OCI-LY3 (cell line): ENCODE measurements around the gene DUSP9.

Source experiments
- H2AFZ ChIP-seq: fragments of 200-600, 300-600 bp; shearing (Covaris generic); 2 replicates; pipeline ENCODE4 v1.6.0; 2014; ENCODE audit warnings: antibody characterized with exemption, low read depth, low read length
- H3K27ac ChIP-seq: fragments of 200-600, 300-600 bp; sonication (generic); 2 replicates; pipeline ENCODE4 v1.5.1; 2014; ENCODE audit warnings: mild to moderate bottlenecking, low read length, moderate library complexity, mixed read lengths
- H3K27me3 ChIP-seq: fragments of 200-600, 300-600 bp; sonication (generic); 2 replicates; pipeline ENCODE4 v1.6.1; 2014; ENCODE audit warnings: low read depth, low read length, mixed read lengths
- H3K36me3 ChIP-seq: fragments of 200-600, 300-600 bp; sonication (generic); replicated peaks from 2 replicates; pipeline ENCODE3; 2014; ENCODE audit warnings: low read depth, low read length, mixed read lengths
- H3K4me1 ChIP-seq: fragments of 300-600, 200-600 bp; sonication (generic); 2 replicates; pipeline ENCODE4 v1.6.1; 2014; ENCODE audit warnings: low read length, mixed read lengths
- H3K4me2 ChIP-seq: fragments of 200-600, 300-600 bp; sonication (generic); 2 replicates; pipeline ENCODE4 v1.6.1; 2014; ENCODE audit warnings: low read length, mixed read lengths
- H3K4me3 ChIP-seq: fragments of 300-600, 200-600 bp; sonication (generic); 2 replicates; pipeline ENCODE4 v1.5.1; 2014; ENCODE audit warnings: antibody characterized with exemption, mild to moderate bottlenecking, low read length, moderate library complexity
- H3K79me2 ChIP-seq: fragments of 300-600, 200-600 bp; shearing (Covaris generic); 2 replicates; pipeline ENCODE4 v1.6.1; 2014; ENCODE audit warnings: mild to moderate bottlenecking, low read length, mixed read lengths
- H3K9ac ChIP-seq: fragments of 300-600, 200-600 bp; shearing (Covaris generic); 2 replicates; pipeline ENCODE4 v1.6.0; 2014; ENCODE audit warnings: mild to moderate bottlenecking, low read length, moderate library complexity
- H3K9me3 ChIP-seq: fragments of 200-600, 300-600 bp; shearing (Covaris generic); 2 replicates; pipeline ENCODE4 v1.6.1; 2014; ENCODE audit warnings: low read length, mixed read lengths; ENCODE audit not compliant: insufficient read depth
- H4K20me1 ChIP-seq: fragments of 200-600, 300-600 bp; sonication (generic); 2 replicates; pipeline ENCODE4 v1.6.1; 2016; ENCODE audit warnings: low read length, mixed read lengths; ENCODE audit not compliant: insufficient read depth
- CTCF ChIP-seq: fragments of 200-600, 300-600 bp; sonication (generic); IDR thresholded peaks from 2 replicates; pipeline ENCODE4 v1.5.1; 2014; ENCODE audit warnings: antibody characterized with exemption, low read length, low read depth
- EZH2phosphoT487 ChIP-seq: fragments of 200-600 bp; shearing (Covaris generic); IDR thresholded peaks from 2 replicates; pipeline ENCODE4 v1.6.1; 2018; ENCODE audit warnings: antibody characterized with exemption, mixed run types, low read depth

Gene DUSP9

DNA sequence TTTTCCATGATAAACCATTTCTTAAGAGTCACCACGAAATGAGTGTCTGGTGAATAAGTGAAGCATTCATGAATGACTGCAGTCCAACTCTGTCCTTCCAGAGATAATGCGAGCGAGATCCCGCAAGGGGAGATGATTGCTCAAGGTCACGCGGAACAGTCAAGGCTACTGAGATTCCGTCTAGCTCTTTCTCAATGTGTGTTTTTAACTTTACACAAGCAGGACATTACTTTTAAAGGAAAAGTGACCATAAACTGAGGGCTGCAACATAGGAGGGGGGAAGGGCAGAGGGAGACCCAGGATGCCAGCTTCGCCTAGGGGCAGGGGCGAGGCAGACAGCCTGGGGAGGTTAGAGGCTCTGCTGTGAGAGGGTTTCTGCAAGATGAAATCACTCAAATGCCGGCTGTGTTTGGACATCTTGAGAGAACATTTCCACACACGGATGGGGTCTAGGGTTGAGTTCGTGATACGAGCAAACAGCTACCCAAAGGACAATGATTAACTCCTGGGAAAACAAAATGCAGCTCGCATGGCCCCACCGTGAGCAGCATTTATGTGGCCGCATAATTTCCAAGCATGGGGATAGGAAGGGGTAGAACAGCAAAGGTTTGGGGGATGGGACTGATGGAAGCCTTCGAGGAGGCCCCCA is 24.2 kb upstream of the DUSP9 start:
- Histone ChIP-seq H3K27ac (no peak overlapping the region), H2AFZ (no peak overlapping the region), H3K9me3 (no peaks in the 10 kb centered on the region), H4K20me1 (no peaks in the 10 kb centered on the region), H3K4me2 (no peak overlapping the region), H3K79me2 (no peaks in the 10 kb centered on the region), H3K4me3 (no peak overlapping the region), H3K27me3 (peaks cover 7% of the 10 kb centered on the region), H3K4me1 (no peaks in the 10 kb centered on the region), H3K9ac (no peak overlapping the region), H3K36me3 (no peaks in the 10 kb centered on the region)
- TF ChIP-seq EZH2phosphoT487 (no peak), CTCF (no peak)

DNA sequence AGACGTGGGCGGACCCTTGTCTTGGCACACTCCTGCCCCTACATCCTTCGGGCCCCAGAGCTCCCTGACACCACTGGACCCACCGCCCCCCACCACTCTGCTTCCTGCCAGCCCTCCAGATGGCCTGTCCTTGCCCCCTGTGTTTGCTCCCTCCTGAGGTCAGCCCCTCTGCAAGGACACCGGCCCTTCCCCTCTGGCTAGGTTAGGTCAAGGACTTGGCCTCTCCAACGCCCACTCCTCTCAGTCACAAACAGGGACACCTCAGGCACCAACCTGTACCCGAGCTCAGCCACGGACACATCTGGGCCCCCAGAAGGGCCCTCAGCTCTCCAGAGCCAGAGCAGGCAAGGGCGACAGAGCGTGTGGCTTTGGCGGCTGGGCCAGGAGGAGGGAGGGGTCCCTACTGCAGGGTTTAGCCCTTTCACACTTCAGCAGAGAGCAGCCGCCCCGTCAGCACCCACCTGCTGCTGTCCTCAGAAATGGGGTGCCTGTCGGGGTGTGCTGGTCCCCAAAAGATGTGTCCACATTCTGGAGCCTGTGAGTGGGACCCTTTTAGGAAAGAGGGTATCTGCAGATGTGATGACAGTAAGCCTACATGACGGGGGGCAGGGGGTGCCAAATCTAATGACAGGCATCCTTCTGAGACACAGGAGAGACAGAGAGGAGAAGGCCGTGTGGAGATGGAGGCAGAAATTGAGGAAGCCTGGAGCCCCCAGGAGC is 23.5 kb upstream of the DUSP9 start:
- no peak overlapping the region for H2AFZ ChIP-seq

GRCh38 chrX:153624196-153625091 is 22.6 kb upstream of the DUSP9 start:
- no peak overlapping the region for H3K27ac ChIP-seq
- H3K4me3 ChIP-seq: no peak overlapping the region
- no peaks in the 10 kb centered on the region for H4K20me1 ChIP-seq
- TF ChIP-seq EZH2phosphoT487 (no peak), CTCF (no peak)
- H3K79me2 ChIP-seq: no peaks in the 10 kb centered on the region
- H3K27me3 ChIP-seq: no peaks in the 10 kb centered on the region; the same call in 1 of the 2 replicates
- H3K36me3 ChIP-seq: no peaks in the 10 kb centered on the region
- no peaks in the 10 kb centered on the region for H3K4me1 ChIP-seq
- no peaks in the 10 kb centered on the region for H3K9me3 ChIP-seq
- no peak overlapping the region for H2AFZ ChIP-seq
- H3K4me2 ChIP-seq: no peak overlapping the region
- no peak overlapping the region for H3K9ac ChIP-seq

More for the DNA sequence above, 23.5 kb upstream of the DUSP9 start:
- no peak overlapping the region for H3K4me2 ChIP-seq
- no peak for TF ChIP-seq EZH2phosphoT487
- TF ChIP-seq CTCF: no peak
- H3K9me3 ChIP-seq: no peaks in the 10 kb centered on the region
- no peak overlapping the region for H3K4me3 ChIP-seq
- no peaks in the 10 kb centered on the region for H3K79me2 ChIP-seq
- H3K27ac ChIP-seq: no peak overlapping the region
- no peaks in the 10 kb centered on the region for H3K36me3 ChIP-seq
- H3K27me3 ChIP-seq: peaks cover 4% of the 10 kb centered on the region; the same call in 1 of the 2 replicates
- H3K4me1 ChIP-seq: no peaks in the 10 kb centered on the region
- H4K20me1 ChIP-seq: no peaks in the 10 kb centered on the region
- no peak overlapping the region for H3K9ac ChIP-seq
